MM.1S (cell line): Measurements from ENCODE around the gene TMPRSS13.

Source experiments
- CTCF ChIP-seq: fragments of 300-600 bp; sonication (generic); IDR thresholded peaks from 2 replicates; pipeline ENCODE4 v1.5.1; 2016; ENCODE audit warnings: antibody characterized with exemption, low read length, mixed read lengths
- EZH2 ChIP-seq: fragments of 300-600 bp; sonication (generic); optimal IDR thresholded peaks from 2 replicates; pipeline ENCODE3; 2017; ENCODE audit warnings: low read depth, mild to moderate bottlenecking, antibody characterized with exemption, low read length, mixed read lengths
- EZH2phosphoT487 ChIP-seq: fragments of 300-600 bp; sonication (generic); IDR thresholded peaks from 2 replicates; pipeline ENCODE4 v1.6.1; 2018; ENCODE audit warnings: antibody characterized with exemption, low read length

GRCh38 chr11:117906710-117907109, 22.5 kb downstream of the TMPRSS13 start:
- TF ChIP-seq CTCF (no peak), EZH2 (no peak), EZH2phosphoT487 (no peak)
